CD14-positive monocyte (primary cell): Measurements from ENCODE around the gene PDE8A. TPM values are rescaled to one million over a fixed set of nuclear protein-coding genes. Genes with fewer than 3 reads are reported as not detected.

Experiments used
- DNase-seq, 3 donors: peaks; one replicate each; pipeline ENCODE4 v3.0.0-alpha.2; 2011 to 2022
- H2AFZ ChIP-seq: 2 replicates; pipeline ENCODE4 v1.6.0; 2012; ENCODE audit warnings: mild to moderate bottlenecking, low read depth, low read length, inconsistent platforms; ENCODE audit not compliant: insufficient read depth, poor library complexity, severe bottlenecking
- H3K27ac ChIP-seq, 2 donors: 1 replicate in 1 of 2; 2 replicates in 1 of 2; pipeline ENCODE4 v1.5.1; 2012 to 2013; ENCODE audit warnings: low read length in 2 of 2, control low read depth in 1 of 2, inconsistent platforms in 1 of 2, low read depth in 1 of 2, mild to moderate bottlenecking in 1 of 2
- H3K27me3 ChIP-seq, 2 donors: one replicate each; pipeline versions ENCODE4 v1.6.0 to v1.6.1; 2011 to 2013; ENCODE audit warnings: low read length in 2 of 2; ENCODE audit not compliant: control insufficient read depth in 2 of 2, insufficient read depth in 2 of 2
- H3K36me3 ChIP-seq, 2 donors: replicated peaks in 1 of 2; 1 replicate in 1 of 2; 2 replicates in 1 of 2; pipeline versions ENCODE4 v1.5.1 to v1.6.1; 2012 to 2013; ENCODE audit warnings: low read length in 2 of 2, control low read depth in 1 of 2, inconsistent platforms in 1 of 2, mild to moderate bottlenecking in 1 of 2; ENCODE audit not compliant: insufficient read depth in 2 of 2, control insufficient read depth in 1 of 2
- H3K4me1 ChIP-seq, 2 donors: 1 replicate in 1 of 2; 2 replicates in 1 of 2; pipeline versions ENCODE4 v1.5.1 to v1.6.1; 2012 to 2013; ENCODE audit warnings: low read length in 2 of 2, control low read depth in 1 of 2, inconsistent platforms in 1 of 2, mild to moderate bottlenecking in 1 of 2, moderate library complexity in 1 of 2; ENCODE audit not compliant: insufficient read depth in 2 of 2, control insufficient read depth in 1 of 2
- H3K4me2 ChIP-seq: replicated peaks from 2 replicates; pipeline ENCODE3; 2012; ENCODE audit warnings: low read length, moderate library complexity, mild to moderate bottlenecking; ENCODE audit not compliant: poor library complexity, severe bottlenecking; ENCODE audit errors: extremely low read depth
- H3K4me3 ChIP-seq, 3 experiments: fragments of 200-600 bp in 1 of 3; sonication (generic) in 1 of 3; replicated peaks in 1 of 3; 1 replicate in 2 of 3; 2 replicates in 1 of 3; pipeline ENCODE4 v1.5.1; 2011 to 2013; ENCODE audit warnings: low read length in 3 of 3, mild to moderate bottlenecking in 3 of 3, control low read depth in 2 of 3, low read depth in 2 of 3, inconsistent platforms in 1 of 3, moderate library complexity in 1 of 3
- H3K79me2 ChIP-seq: 2 replicates; pipeline ENCODE4 v1.6.0; 2012; ENCODE audit warnings: mild to moderate bottlenecking, control low read depth, inconsistent platforms, low read length, moderate library complexity; ENCODE audit not compliant: insufficient read depth
- H3K9ac ChIP-seq: 2 replicates; pipeline ENCODE4 v1.6.0; 2017; ENCODE audit warnings: low read length, mild to moderate bottlenecking; ENCODE audit not compliant: insufficient read depth, poor library complexity, severe bottlenecking
- H3K9me3 ChIP-seq, 2 donors: replicated peaks in 1 of 2; 1 replicate in 1 of 2; 2 replicates in 1 of 2; pipeline versions ENCODE4 v1.5.1 to v1.6.1; 2012 to 2013; ENCODE audit warnings: low read length in 2 of 2, control low read depth in 1 of 2; ENCODE audit not compliant: control insufficient read depth in 1 of 2, insufficient read depth in 1 of 2
- H4K20me1 ChIP-seq: 2 replicates; pipeline ENCODE4 v1.6.0; 2012; ENCODE audit warnings: mild to moderate bottlenecking, low read length, control low read depth, moderate library complexity; ENCODE audit not compliant: insufficient read depth
- H3K27ac Mint-ChIP-seq, 7 donors: one replicate each; pipeline ENCODE4 v1.8.0; 2020; ENCODE audit warnings: mild to moderate bottlenecking in 7 of 7, mixed read lengths in 7 of 7, moderate library complexity in 6 of 7, inconsistent platforms in 2 of 7
- H3K27me3 Mint-ChIP-seq, 3 donors: one replicate each; pipeline ENCODE4 v1.8.0; 2021 to 2022; ENCODE audit warnings: low read depth in 3 of 3, mild to moderate bottlenecking in 3 of 3, mixed read lengths in 3 of 3, moderate library complexity in 3 of 3, inconsistent platforms in 1 of 3
- H3K36me3 Mint-ChIP-seq, 2 donors: one replicate each; pipeline ENCODE4 v1.8.0; 2020; ENCODE audit warnings: mixed read lengths in 2 of 2, inconsistent platforms in 1 of 2, mild to moderate bottlenecking in 1 of 2
- H3K4me1 Mint-ChIP-seq: one replicate; pipeline ENCODE4 v1.8.0; 2020; ENCODE audit warnings: mild to moderate bottlenecking, mixed read lengths
- H3K4me3 Mint-ChIP-seq, 2 donors: one replicate each; pipeline ENCODE4 v1.8.0; 2020; ENCODE audit warnings: mild to moderate bottlenecking in 2 of 2, mixed read lengths in 2 of 2, moderate library complexity in 1 of 2
- H3K9me3 Mint-ChIP-seq, 7 donors: one replicate each; pipeline ENCODE4 v1.8.0; 2020 to 2022; ENCODE audit warnings: mixed read lengths in 7 of 7, mild to moderate bottlenecking in 6 of 7, moderate library complexity in 6 of 7, inconsistent platforms in 2 of 7
- WGBS: methylation state at CpG from one replicate; pipeline ENCODE4 v1.1.5; 2013; ENCODE audit warnings: missing lambda C conversion rate; ENCODE audit not compliant: insufficient coverage; 5-methylcytosine and 5-hydroxymethylcytosine counted together
- intact Hi-C, 2 donors: fragments of 100-400 bp; cut with micrococcal nuclease; formaldehyde crosslinking; loops; one replicate each; pipeline versions ENCODE4 v1.15.0 to v1.15.1; 2023
- polyA plus RNA-seq, 3 donors: library from polyadenylated mRNA; depleted of rRNA in 1 of 3; unstranded in 2 of 3; stranded (reverse) in 1 of 3; fragments of 300-500 nt in 2 of 3; fragments of >200 nt in 1 of 3; fragmentation: Illumina TruSeq in 2 of 3; gene quantifications; 1 replicate in 2 of 3; 2 replicates in 1 of 3; pipeline ENCODE4 v1.2.3, GENCODE V29; 2012 to 2021
- TF ChIP-seq, protein P1 (sequence below): fragments of 200-600 bp; IDR thresholded peaks from one replicate; pipeline ENCODE4 v1.8.0; 2022; ENCODE audit warnings: antibody characterized with exemption, mild to moderate bottlenecking

PDE8A gene
- polyA plus RNA-seq, 3 donors, result 2.8 to 33.4 (median 4.9) TPM

GRCh38 chr15:85094685-85095084, 113.0 kb downstream of the PDE8A start:
- Histone ChIP-seq H3K36me3 (peaks cover 25 to 75% of the 10 kb centered on the region in 2 donors), H3K79me2 (no peaks in the 10 kb centered on the region), H3K4me2 (no peak overlapping the region), H3K27ac (no peak overlapping the region), H3K4me1 (no peaks in the 10 kb centered on the region), H3K9me3 (no peaks in the 10 kb centered on the region), H3K27me3 (no peaks in the 10 kb centered on the region), H2AFZ (no peak overlapping the region), H4K20me1 (no peaks in the 10 kb centered on the region), H3K9ac (no peak overlapping the region), H3K4me3 (no peak overlapping the region)
- Mint-ChIP-seq H3K27me3 (no peaks in the 10 kb centered on the region), H3K4me3 (no peak overlapping the region), H3K27ac (no peak overlapping the region), H3K36me3 (peaks cover 56 to 60% of the 10 kb centered on the region in 2 donors), H3K4me1 (no peaks in the 10 kb centered on the region), H3K9me3 (no peaks in the 10 kb centered on the region)
- TF ChIP-seq, protein P1, sequence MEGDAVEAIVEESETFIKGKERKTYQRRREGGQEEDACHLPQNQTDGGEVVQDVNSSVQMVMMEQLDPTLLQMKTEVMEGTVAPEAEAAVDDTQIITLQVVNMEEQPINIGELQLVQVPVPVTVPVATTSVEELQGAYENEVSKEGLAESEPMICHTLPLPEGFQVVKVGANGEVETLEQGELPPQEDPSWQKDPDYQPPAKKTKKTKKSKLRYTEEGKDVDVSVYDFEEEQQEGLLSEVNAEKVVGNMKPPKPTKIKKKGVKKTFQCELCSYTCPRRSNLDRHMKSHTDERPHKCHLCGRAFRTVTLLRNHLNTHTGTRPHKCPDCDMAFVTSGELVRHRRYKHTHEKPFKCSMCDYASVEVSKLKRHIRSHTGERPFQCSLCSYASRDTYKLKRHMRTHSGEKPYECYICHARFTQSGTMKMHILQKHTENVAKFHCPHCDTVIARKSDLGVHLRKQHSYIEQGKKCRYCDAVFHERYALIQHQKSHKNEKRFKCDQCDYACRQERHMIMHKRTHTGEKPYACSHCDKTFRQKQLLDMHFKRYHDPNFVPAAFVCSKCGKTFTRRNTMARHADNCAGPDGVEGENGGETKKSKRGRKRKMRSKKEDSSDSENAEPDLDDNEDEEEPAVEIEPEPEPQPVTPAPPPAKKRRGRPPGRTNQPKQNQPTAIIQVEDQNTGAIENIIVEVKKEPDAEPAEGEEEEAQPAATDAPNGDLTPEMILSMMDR, result no peak
- no peak for DNase-seq
- 100% methylated on average over 2 of the region's 3 CpGs for WGBS
- intact Hi-C loops, result no loop called here

- Mint-ChIP-seq H3K36me3 (peaks cover 51 to 54% of the 10 kb centered on the region in 2 donors), H3K9me3 (no peaks in the 10 kb centered on the region), H3K4me3 (no peak overlapping the region), H3K27me3 (no peaks in the 10 kb centered on the region), H3K27ac (no peak overlapping the region), H3K4me1 (no peaks in the 10 kb centered on the region)
- H4K20me1 ChIP-seq, result no peaks in the 10 kb centered on the region
- TF ChIP-seq, protein P1, result no peak
- H3K4me2 ChIP-seq, result no peak overlapping the region
- H3K9me3 ChIP-seq, result no peaks in the 10 kb centered on the region
- no peak overlapping the region for H3K4me3 ChIP-seq
- intact Hi-C loops, result no loop called here
- no CpG with 5 or more reads among the region's 6 CpGs for WGBS
- no peak overlapping the region for H3K9ac ChIP-seq
- H3K4me1 ChIP-seq, result no peaks in the 10 kb centered on the region
- H2AFZ ChIP-seq, result no peak overlapping the region
- H3K27me3 ChIP-seq, result no peaks in the 10 kb centered on the region
- no peak for DNase-seq
- peaks cover 22 to 75% of the 10 kb centered on the region in 2 donors for H3K36me3 ChIP-seq
- H3K79me2 ChIP-seq, result no peaks in the 10 kb centered on the region
- H3K27ac ChIP-seq, result no peak overlapping the region
Observed at GRCh38 chr15:85095566-85095965, 113.9 kb downstream of the PDE8A start.
